ENCODE measurements around the gene ANKMY1. TPM values are rescaled to one million over a fixed set of nuclear protein-coding genes. Genes with fewer than 3 reads are reported as not detected.

ANKMY1 gene
- total RNA-seq, 1 donor: 5.2 TPM

DNA sequence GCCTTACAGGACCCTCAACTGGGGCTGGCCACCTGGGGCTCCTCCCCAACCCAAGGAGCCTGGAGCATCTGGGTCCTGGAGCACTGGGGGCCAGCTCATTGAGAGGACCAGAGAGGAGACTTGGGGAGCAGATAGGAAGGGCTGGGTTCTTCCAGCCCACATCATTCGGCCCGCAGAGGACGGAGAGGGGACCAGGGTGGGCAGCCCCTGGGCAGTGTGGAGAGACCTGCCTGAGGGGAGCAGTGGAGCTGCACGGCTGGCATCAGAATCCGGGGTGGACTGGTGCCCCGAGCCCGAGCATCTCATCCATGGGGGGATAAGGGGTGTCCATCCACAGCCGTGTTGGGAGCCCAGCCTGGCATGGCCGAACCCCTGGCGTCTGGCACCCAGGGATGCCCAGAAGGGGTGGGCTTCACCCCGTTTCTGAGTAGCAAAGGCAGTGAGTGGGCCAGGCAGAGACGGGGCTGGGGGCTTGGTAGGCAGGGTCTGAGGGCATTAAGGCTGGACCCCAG lies 111.1 kb downstream of the ANKMY1 start:
- H3K4me3 ChIP-seq (ENCODE audit: low read depth, low read length): no peak overlapping the region
- TF ChIP-seq, protein P1, sequence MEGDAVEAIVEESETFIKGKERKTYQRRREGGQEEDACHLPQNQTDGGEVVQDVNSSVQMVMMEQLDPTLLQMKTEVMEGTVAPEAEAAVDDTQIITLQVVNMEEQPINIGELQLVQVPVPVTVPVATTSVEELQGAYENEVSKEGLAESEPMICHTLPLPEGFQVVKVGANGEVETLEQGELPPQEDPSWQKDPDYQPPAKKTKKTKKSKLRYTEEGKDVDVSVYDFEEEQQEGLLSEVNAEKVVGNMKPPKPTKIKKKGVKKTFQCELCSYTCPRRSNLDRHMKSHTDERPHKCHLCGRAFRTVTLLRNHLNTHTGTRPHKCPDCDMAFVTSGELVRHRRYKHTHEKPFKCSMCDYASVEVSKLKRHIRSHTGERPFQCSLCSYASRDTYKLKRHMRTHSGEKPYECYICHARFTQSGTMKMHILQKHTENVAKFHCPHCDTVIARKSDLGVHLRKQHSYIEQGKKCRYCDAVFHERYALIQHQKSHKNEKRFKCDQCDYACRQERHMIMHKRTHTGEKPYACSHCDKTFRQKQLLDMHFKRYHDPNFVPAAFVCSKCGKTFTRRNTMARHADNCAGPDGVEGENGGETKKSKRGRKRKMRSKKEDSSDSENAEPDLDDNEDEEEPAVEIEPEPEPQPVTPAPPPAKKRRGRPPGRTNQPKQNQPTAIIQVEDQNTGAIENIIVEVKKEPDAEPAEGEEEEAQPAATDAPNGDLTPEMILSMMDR (IDR thresholded peaks at IDR 0.05; ENCODE audit: insufficient read depth, low read depth, low read length): no peak
- DNase-seq (ENCODE audit: low read depth): no peak

DNA sequence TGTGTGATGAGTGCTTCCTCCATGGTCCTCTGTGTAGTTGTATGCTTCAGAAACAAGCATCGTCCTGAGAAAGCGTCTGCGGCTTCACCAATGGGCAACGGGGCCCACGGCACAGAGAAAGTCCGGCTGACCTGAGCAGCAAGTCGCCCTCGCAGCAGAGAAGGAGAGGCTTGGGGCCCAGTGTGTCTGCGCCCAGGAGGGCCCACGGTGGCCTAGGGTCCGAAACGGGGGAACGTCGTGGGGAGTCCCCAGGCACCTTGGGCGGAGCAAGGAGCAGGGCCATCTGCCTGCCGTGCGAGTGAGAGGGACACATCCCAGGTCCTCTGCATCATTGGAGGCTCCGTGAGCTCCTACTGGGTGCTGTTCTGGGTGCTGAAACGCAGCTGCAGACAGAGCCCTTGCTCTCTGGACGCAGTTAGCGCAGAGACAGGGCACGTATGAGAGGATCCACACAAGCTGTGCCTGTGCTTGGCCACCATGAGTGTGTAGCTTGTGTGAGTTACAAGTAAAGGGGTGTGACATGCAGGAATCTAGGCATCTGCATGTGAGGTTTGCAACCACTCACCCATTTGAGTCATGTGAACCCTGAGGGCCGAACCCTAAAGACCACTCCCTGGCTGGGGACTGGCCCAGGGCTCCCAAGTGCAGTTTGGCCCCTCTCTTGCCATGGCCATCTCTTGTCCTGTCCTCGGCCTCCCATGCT lies 111.7 kb downstream of the ANKMY1 start:
- no peak for DNase-seq (ENCODE audit: low read depth)
- H3K4me3 ChIP-seq (ENCODE audit: low read depth, low read length): no peak overlapping the region
- TF ChIP-seq, protein P1 (IDR thresholded peaks at IDR 0.05; ENCODE audit: insufficient read depth, low read depth, low read length): no peak

DNA sequence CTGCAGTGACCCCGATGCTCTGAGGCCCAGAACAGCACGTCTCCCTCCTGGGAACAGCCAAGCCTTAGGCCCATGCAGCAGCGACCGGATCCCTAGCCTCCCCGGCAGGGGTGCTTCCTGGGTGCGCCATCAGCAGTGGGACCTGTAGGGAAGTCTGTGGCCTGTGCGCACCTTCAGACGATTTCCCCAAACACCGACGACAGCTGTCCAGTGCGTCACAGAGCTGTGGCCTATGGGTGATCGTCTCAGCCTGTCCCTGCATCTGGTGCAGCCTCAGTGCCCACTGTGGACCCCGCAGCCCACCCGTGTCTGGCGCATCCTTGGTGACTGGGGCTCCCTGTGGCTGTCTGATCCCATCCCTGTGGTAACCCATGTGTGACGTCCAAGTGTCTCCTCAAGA lies 113.3 kb downstream of the ANKMY1 start:
- no peak for DNase-seq (ENCODE audit: low read depth)
- TF ChIP-seq, protein P1 (IDR thresholded peaks at IDR 0.05; ENCODE audit: insufficient read depth, low read depth, low read length): no peak
- H3K4me3 ChIP-seq (ENCODE audit: low read depth, low read length): no peak overlapping the region

DNA sequence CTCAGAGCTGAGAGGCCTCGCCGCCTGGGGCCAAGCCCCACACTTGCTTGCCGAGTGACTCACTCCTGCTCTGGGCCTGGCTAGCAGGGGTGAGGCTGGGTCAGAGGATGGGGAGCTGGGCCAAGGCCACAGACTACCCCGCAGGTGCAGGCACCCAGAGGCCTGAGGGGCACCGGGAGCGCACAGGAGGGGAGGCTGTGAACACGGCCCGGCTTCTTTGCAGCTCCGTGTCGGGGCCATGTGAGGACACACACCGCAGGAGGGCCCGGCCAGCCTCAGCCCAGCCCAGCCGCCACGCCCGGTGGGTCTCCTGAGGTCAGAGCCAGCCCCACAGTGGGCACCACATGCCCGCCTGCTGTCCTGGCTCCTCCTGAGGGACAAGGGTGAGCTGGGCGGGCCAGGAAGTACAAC lies 113.9 kb downstream of the ANKMY1 start:
- no peak for DNase-seq (ENCODE audit: low read depth)
- no peak overlapping the region for H3K4me3 ChIP-seq (ENCODE audit: low read depth, low read length)
- TF ChIP-seq, protein P1 (IDR thresholded peaks at IDR 0.05; ENCODE audit: insufficient read depth, low read depth, low read length): no peak

DNA sequence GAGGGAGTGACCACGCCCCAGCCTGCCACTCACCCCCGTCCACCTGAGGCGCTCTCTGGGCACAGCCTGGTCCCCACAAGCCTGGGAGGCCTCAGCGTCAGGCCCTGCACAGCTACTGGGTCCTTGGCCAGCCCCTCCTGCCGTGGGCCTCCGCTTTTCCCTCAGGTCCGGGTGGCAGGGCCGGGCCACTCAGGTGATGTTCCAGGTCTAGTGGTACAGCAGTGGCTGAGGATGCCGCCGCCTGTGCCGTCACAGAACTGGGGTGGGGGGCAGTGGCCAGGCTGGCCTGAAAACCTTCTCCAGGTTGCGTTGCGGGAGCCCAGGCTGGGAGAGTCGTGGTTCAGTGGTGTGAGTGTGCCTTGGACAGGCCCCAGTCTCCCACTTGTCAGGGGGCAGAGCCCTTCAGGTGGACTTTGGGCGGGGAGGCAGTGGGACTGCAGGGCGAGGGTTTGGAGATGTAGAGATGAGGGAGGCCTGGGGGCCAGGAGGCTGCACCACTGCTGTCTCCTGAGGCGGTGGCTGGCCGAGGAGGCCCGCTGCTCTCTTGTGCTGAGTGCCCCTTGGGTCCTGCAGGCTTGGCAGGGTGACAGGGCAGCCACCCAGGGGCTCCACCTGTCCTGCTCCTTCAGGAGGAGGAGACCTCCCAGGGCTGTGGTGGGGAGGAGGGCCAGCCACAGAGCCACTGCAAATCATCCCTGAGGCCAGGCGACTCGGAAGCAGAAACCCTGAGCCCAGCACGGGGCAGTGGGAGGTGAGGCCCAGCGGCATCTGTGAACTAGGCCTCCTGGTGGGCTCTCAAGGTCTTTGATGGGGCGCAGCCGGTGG lies 114.7 kb downstream of the ANKMY1 start:
- DNase-seq (ENCODE audit: low read depth): no peak
- H3K4me3 ChIP-seq (ENCODE audit: low read depth, low read length): no peak overlapping the region
- TF ChIP-seq, protein P1 (IDR thresholded peaks at IDR 0.05; ENCODE audit: insufficient read depth, low read depth, low read length): no peak

DNA sequence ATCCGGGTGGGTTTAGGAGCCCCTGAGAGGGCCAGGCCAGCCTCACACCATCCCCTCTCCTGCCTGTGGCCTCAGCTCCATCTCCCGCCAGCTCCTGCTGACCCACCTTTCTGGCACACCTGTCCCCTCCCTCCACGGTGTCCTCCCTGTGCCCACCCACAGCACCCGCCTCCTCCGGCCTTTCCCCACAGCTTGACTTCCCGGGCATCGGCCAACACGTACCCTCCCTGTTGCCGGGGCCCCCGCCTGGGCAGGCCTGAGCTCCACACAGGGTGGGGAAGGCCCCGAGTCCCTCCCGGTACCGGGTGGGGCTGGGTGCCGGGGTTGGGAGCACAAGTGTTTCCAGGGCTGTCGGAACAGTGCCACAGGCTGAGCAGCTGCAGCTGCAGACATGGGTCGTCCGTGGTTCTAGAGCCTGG lies 115.8 kb downstream of the ANKMY1 start:
- no peak overlapping the region for H3K4me3 ChIP-seq (ENCODE audit: low read depth, low read length)
- TF ChIP-seq, protein P1 (IDR thresholded peaks at IDR 0.05; ENCODE audit: insufficient read depth, low read depth, low read length): no peak
- no peak for DNase-seq (ENCODE audit: low read depth)
